Astrocyte (in vitro differentiated cells and primary cell): ENCODE results near the gene ZNF740.
"Not testable (repeated sequence)": the region's sequence is repeated elsewhere in the genome, so short reads cannot be mapped to it uniquely, and the experiment has no call there.

Experiments used
- EZH2 ChIP-seq: IDR thresholded peaks from 2 replicates; pipeline ENCODE4 v1.6.1; 2012; ENCODE audit warnings: mild to moderate bottlenecking, low read length, inconsistent platforms; ENCODE audit not compliant: insufficient read depth
- TF ChIP-seq, protein P1 (sequence below): IDR thresholded peaks from 2 replicates; pipeline ENCODE4 v1.5.1; 2011; ENCODE audit warnings: low read depth, mild to moderate bottlenecking, inconsistent platforms, low read length, moderate library complexity; ENCODE audit not compliant: insufficient read depth

DNA sequence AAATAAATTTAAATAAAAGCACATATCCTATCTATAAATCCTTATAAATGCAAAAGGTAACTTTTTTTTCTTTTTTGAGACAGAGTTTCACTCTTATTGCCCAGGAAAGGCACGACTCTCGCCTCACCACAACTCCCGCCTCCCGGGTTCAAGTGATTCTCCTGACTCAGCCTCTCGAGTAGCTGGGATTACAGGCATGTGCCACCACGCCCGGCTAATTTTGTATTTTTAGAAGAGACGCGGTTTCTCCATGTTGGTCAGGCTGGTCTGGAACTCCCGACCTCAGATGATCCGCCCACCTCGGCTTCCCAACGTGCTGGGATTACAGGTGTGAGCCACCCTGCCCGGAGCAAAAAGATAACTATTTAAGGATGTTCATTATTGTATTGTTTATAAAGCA lies 1.7 kb upstream of the ZNF740 start:
- TF ChIP-seq, protein P1, sequence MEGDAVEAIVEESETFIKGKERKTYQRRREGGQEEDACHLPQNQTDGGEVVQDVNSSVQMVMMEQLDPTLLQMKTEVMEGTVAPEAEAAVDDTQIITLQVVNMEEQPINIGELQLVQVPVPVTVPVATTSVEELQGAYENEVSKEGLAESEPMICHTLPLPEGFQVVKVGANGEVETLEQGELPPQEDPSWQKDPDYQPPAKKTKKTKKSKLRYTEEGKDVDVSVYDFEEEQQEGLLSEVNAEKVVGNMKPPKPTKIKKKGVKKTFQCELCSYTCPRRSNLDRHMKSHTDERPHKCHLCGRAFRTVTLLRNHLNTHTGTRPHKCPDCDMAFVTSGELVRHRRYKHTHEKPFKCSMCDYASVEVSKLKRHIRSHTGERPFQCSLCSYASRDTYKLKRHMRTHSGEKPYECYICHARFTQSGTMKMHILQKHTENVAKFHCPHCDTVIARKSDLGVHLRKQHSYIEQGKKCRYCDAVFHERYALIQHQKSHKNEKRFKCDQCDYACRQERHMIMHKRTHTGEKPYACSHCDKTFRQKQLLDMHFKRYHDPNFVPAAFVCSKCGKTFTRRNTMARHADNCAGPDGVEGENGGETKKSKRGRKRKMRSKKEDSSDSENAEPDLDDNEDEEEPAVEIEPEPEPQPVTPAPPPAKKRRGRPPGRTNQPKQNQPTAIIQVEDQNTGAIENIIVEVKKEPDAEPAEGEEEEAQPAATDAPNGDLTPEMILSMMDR, result not testable (repeated sequence)
- TF ChIP-seq EZH2, result not testable (repeated sequence)
